Stimulated activated CD8-positive, alpha-beta memory T cell treated with anti-CD3 and anti-CD28 coated beads, Interleukin-4, amount 100 ng/mL, for 1 hour (primary cell): ENCODE results near the gene SMYD2.

Source experiments
- DNase-seq, 2 donors: peaks; one replicate each; pipeline ENCODE4 v3.0.0-alpha.2; 2020; ENCODE audit warnings: low read depth in 2 of 2, low spot score in 1 of 2

Gene SMYD2

GRCh38 chr1:214281021-214281719 lies at the start of gene SMYD2:
Gene SMYD2 (plus strand): TSS chr1:214281159. CDS start chr1:214281255, 96 bp downstream.
- DNase-seq: peak; percentile 22 to 31

- no peak for DNase-seq
Measured at GRCh38 chr1:214233856-214234634, 46.9 kb upstream of the SMYD2 start.

GRCh38 chr1:214234635-214235025 lies 46.3 kb upstream of the SMYD2 start:
- no peak for DNase-seq

GRCh38 chr1:214236477-214236876 lies 44.5 kb upstream of the SMYD2 start:
- DNase-seq: no peak

GRCh38 chr1:214241060-214241459 lies 39.9 kb upstream of the SMYD2 start:
- DNase-seq: no peak

GRCh38 chr1:214244252-214244651 lies 36.7 kb upstream of the SMYD2 start:
- no peak for DNase-seq

- no peak for DNase-seq
Measured at GRCh38 chr1:214244841-214245240, 36.1 kb upstream of the SMYD2 start.

GRCh38 chr1:214247501-214248041 lies 33.4 kb upstream of the SMYD2 start:
- DNase-seq: no peak

GRCh38 chr1:214248311-214249085 lies 32.5 kb upstream of the SMYD2 start:
- no peak for DNase-seq

- no peak for DNase-seq
Measured at GRCh38 chr1:214249651-214250050, 31.3 kb upstream of the SMYD2 start.

- no peak for DNase-seq
Measured at GRCh38 chr1:214251354-214251753, 29.6 kb upstream of the SMYD2 start.

- DNase-seq: no peak
Measured at GRCh38 chr1:214255509-214255908, 25.4 kb upstream of the SMYD2 start.

GRCh38 chr1:214259353-214259977 lies 21.5 kb upstream of the SMYD2 start:
- DNase-seq: no peak

GRCh38 chr1:214260561-214261205 lies 20.3 kb upstream of the SMYD2 start:
- DNase-seq: no peak

- peak; percentile 66 to 71 for DNase-seq
Measured at GRCh38 chr1:214261206-214262123, 19.5 kb upstream of the SMYD2 start.

- no peak for DNase-seq
Measured at GRCh38 chr1:214264196-214264595, 16.8 kb upstream of the SMYD2 start.

- no peak for DNase-seq
Measured at GRCh38 chr1:214264976-214265375, 16.0 kb upstream of the SMYD2 start.

- DNase-seq: no peak
Measured at GRCh38 chr1:214270097-214270650, 10.8 kb upstream of the SMYD2 start.

GRCh38 chr1:214271174-214271858 lies 9.6 kb upstream of the SMYD2 start:
- no peak for DNase-seq
